ENCODE data around the gene ABHD5.

The ABHD5 gene

DNA sequence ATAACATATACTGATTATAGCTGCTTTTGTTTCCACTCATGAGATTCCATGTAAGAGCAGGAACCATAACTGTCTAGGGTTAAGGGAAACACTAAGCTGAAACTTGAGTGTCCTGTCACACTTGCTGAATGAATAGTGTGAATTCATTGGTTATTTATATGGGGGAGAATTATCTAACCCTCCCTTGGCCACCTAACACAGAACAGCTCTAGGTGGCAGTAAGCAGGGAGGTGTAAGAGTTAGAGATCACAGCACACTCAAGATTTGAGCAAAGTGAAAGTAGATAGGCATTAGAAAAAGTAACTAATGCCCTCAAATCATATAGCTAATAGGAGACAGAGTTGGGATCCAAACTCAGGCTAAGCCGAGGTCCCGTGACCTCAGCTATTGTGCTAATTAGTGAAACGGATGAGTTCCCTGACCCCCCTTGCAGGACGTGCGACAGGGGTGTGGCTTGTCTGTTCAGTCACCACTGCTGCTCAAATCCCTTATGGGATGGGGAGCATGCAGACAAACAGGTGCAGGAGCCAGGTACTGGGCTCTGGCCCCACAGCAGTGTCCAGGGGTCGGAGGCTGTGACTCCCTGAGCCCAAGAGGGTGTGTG, 41.3 kb upstream of the ABHD5 start:
- TF ChIP-seq TCF12 (IDR thresholded peaks at IDR 0.05; ENCODE audit: low read depth) (no peak), REST (IDR thresholded peaks at IDR 0.05; ENCODE audit: low read depth) (no peak), RAD21 (IDR thresholded peaks at IDR 0.05; ENCODE audit: low read depth) (no peak), FOXM1 (IDR thresholded peaks at IDR 0.05; ENCODE audit: borderline replicate concordance, low read depth) (no peak), NFIC (IDR thresholded peaks at IDR 0.05) (no peak), EGR1 (IDR thresholded peaks at IDR 0.05) (no peak), TEAD4 (IDR thresholded peaks at IDR 0.05) (no peak), CEBPB (IDR thresholded peaks at IDR 0.05) (no peak), USF1 (IDR thresholded peaks at IDR 0.05) (no peak), TAF1 (IDR thresholded peaks at IDR 0.05; ENCODE audit: low read depth) (no peak), YY1 (IDR thresholded peaks at IDR 0.05; ENCODE audit: low read depth) (no peak), CREB1 (IDR thresholded peaks at IDR 0.05; ENCODE audit: low read depth) (no peak), EP300 (IDR thresholded peaks at IDR 0.05; ENCODE audit: borderline replicate concordance) (no peak)

GRCh38 chr3:43650345-43650744, 40.4 kb upstream of the ABHD5 start:
- TF ChIP-seq TCF12 (IDR thresholded peaks at IDR 0.05; ENCODE audit: low read depth), result no peak
- TF ChIP-seq, protein P1, sequence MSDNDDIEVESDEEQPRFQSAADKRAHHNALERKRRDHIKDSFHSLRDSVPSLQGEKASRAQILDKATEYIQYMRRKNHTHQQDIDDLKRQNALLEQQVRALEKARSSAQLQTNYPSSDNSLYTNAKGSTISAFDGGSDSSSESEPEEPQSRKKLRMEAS (IDR thresholded peaks at IDR 0.05), result no peak
- no peak for TF ChIP-seq CREB1 (IDR thresholded peaks at IDR 0.05; ENCODE audit: low read depth)
- no peak for TF ChIP-seq NFIC (IDR thresholded peaks at IDR 0.05)
- TF ChIP-seq TEAD4 (IDR thresholded peaks at IDR 0.05), result no peak

GRCh38 chr3:43659250-43659880, 31.4 kb upstream of the ABHD5 start:
- no peak for TF ChIP-seq EGR1 (IDR thresholded peaks at IDR 0.05)
- TF ChIP-seq ZBTB7A (IDR thresholded peaks at IDR 0.05; ENCODE audit: low read depth), result no peak
- no peak for TF ChIP-seq USF1 (IDR thresholded peaks at IDR 0.05)
- no peak for TF ChIP-seq CREB1 (IDR thresholded peaks at IDR 0.05; ENCODE audit: low read depth)
- TF ChIP-seq NFIC (IDR thresholded peaks at IDR 0.05), result no peak
- no peak for TF ChIP-seq YY1 (IDR thresholded peaks at IDR 0.05; ENCODE audit: low read depth)
- no peak for TF ChIP-seq CEBPB (IDR thresholded peaks at IDR 0.05)
- no peak for TF ChIP-seq FOXM1 (IDR thresholded peaks at IDR 0.05; ENCODE audit: borderline replicate concordance, low read depth)
- TF ChIP-seq TCF12 (IDR thresholded peaks at IDR 0.05; ENCODE audit: low read depth), result no peak

- no peak for TF ChIP-seq CREB1 (IDR thresholded peaks at IDR 0.05; ENCODE audit: low read depth)
- TF ChIP-seq TAF1 (IDR thresholded peaks at IDR 0.05; ENCODE audit: low read depth), result no peak
- no peak for TF ChIP-seq CEBPB (IDR thresholded peaks at IDR 0.05)
- TF ChIP-seq TEAD4 (IDR thresholded peaks at IDR 0.05), result no peak
- TF ChIP-seq EP300 (IDR thresholded peaks at IDR 0.05; ENCODE audit: borderline replicate concordance), result no peak
- TF ChIP-seq RAD21 (IDR thresholded peaks at IDR 0.05; ENCODE audit: low read depth), result no peak
- TF ChIP-seq REST (IDR thresholded peaks at IDR 0.05; ENCODE audit: low read depth), result no peak
- TF ChIP-seq FOXM1 (IDR thresholded peaks at IDR 0.05; ENCODE audit: borderline replicate concordance, low read depth), result no peak
- no peak for TF ChIP-seq USF1 (IDR thresholded peaks at IDR 0.05)
- no peak for TF ChIP-seq YY1 (IDR thresholded peaks at IDR 0.05; ENCODE audit: low read depth)
- TF ChIP-seq TCF12 (IDR thresholded peaks at IDR 0.05; ENCODE audit: low read depth), result no peak
- TF ChIP-seq NFIC (IDR thresholded peaks at IDR 0.05), result no peak
- TF ChIP-seq, protein P1 (IDR thresholded peaks at IDR 0.05), result no peak
- TF ChIP-seq ZBTB7A (IDR thresholded peaks at IDR 0.05; ENCODE audit: low read depth), result no peak
Observed at GRCh38 chr3:43670635-43671522, 19.9 kb upstream of the ABHD5 start.
